OCI-LY7 (cell line): ENCODE data around the gene LRPAP1. TPM values are rescaled to one million over a fixed set of nuclear protein-coding genes. Genes with fewer than 3 reads are reported as not detected.

Source experiments
- BruUV-seq: library from RNA; stranded (reverse); fragments of 400-500 nt; replicated peaks from 2 replicates; lab custom pipeline; 2021; lab: Mats Ljungman, UMichigan
- CTCF ChIA-PET: fragments of 300-600 bp; sonication (Branson Sonifier 250); formaldehyde crosslinking; loops from one replicate; lab custom pipeline; 2022; ENCODE audit warnings: antibody characterized with exemption; ENCODE audit not compliant: unreplicated experiment; lab: Charles Lee
- POLR2A ChIA-PET: fragments of 300-600 bp; sonication (Branson Sonifier 250); formaldehyde crosslinking; loops from one replicate; lab custom pipeline; 2022; ENCODE audit warnings: antibody characterized with exemption; lab: Charles Lee
- DNase-seq: peaks from one replicate; pipeline ENCODE4 v3.0.0-alpha.2; 2015; ENCODE audit warnings: low spot score
- H2AFZ ChIP-seq: fragments of 200-600 bp; sonication (generic), shearing (Covaris generic); 2 replicates; pipeline ENCODE4 v1.6.1; 2014; ENCODE audit warnings: mild to moderate bottlenecking, antibody characterized with exemption, low read length, moderate library complexity
- H3K27ac ChIP-seq: fragments of 200-600 bp; sonication (generic); 2 replicates; pipeline ENCODE4 v1.5.1; 2014; ENCODE audit warnings: mixed run types, low read depth, mild to moderate bottlenecking, moderate library complexity, low read length, inconsistent platforms; ENCODE audit not compliant: poor library complexity, severe bottlenecking
- H3K36me3 ChIP-seq: fragments of 200-600 bp; sonication (generic); 2 replicates; pipeline ENCODE4 v1.6.1; 2014; ENCODE audit warnings: mild to moderate bottlenecking, antibody characterized with exemption, low read length, moderate library complexity, mixed read lengths; ENCODE audit not compliant: insufficient read depth
- H3K4me1 ChIP-seq: fragments of 200-600 bp; sonication (generic); 2 replicates; pipeline ENCODE4 v1.5.1; 2014; ENCODE audit warnings: mild to moderate bottlenecking, low read length; ENCODE audit not compliant: insufficient read depth, poor library complexity, severe bottlenecking
- H3K4me2 ChIP-seq: fragments of 200-600 bp; sonication (generic); 2 replicates; pipeline ENCODE4 v1.6.1; 2014; ENCODE audit warnings: mild to moderate bottlenecking, low read length
- H3K4me3 ChIP-seq: fragments of 200-600 bp; sonication (generic); 2 replicates; pipeline ENCODE4 v1.5.1; 2014; ENCODE audit warnings: mild to moderate bottlenecking, low read depth, low read length; ENCODE audit not compliant: poor library complexity, severe bottlenecking
- H3K79me2 ChIP-seq: fragments of 200-600 bp; sonication (generic); 2 replicates; pipeline ENCODE4 v1.6.1; 2016; ENCODE audit warnings: low read depth, mild to moderate bottlenecking, low read length, moderate library complexity, mixed read lengths; ENCODE audit not compliant: insufficient read depth
- H3K9me2 ChIP-seq: fragments of 200-600 bp; sonication (generic); 2 replicates; pipeline ENCODE4 v1.6.1; 2016; ENCODE audit warnings: mild to moderate bottlenecking, low read length, mixed read lengths; ENCODE audit not compliant: insufficient read depth
- H3K9me3 ChIP-seq: fragments of 200-600 bp; sonication (generic); 2 replicates; pipeline ENCODE4 v1.6.1; 2014; ENCODE audit warnings: mild to moderate bottlenecking, mixed run types, low read length, mixed read lengths
- H4K20me1 ChIP-seq: fragments of 200-600 bp; sonication (generic); 2 replicates; pipeline ENCODE4 v1.6.1; 2014; ENCODE audit warnings: mild to moderate bottlenecking, antibody characterized with exemption, low read length, moderate library complexity, mixed read lengths; ENCODE audit not compliant: insufficient read depth
- EZH2phosphoT487 ChIP-seq: fragments of 200-600 bp; sonication (generic); IDR thresholded peaks from 2 replicates; pipeline ENCODE4 v1.6.1; 2018; ENCODE audit warnings: low read depth, borderline replicate concordance, mild to moderate bottlenecking, mixed run types, antibody characterized with exemption, low read length, moderate library complexity, mixed read lengths
- intact Hi-C: fragments of 100-400 bp; cut with micrococcal nuclease; formaldehyde crosslinking; loops from one replicate; pipeline ENCODE4 v1.10.0; 2022; ENCODE audit not compliant: unreplicated experiment
- total RNA-seq, 2 experiments: library from RNA; depleted of rRNA in 1 of 2; stranded (reverse); fragments of >200 nt in 1 of 2; shearing (Covaris generic) in 1 of 2; gene quantifications; 2 replicates each; pipeline ENCODE4 v1.2.3, GENCODE V29; 2014 to 2022
- TF ChIP-seq, protein P1 (sequence below): fragments of 200-600 bp; sonication (generic); conservative IDR thresholded peaks from 2 replicates; pipeline ENCODE4 v1.5.1; 2014; ENCODE audit warnings: mild to moderate bottlenecking, antibody characterized with exemption, low read length, moderate library complexity, mixed read lengths

The LRPAP1 gene
- total RNA-seq, 2 experiments from 2014 or later: 46.2 to 54.7 TPM

DNA sequence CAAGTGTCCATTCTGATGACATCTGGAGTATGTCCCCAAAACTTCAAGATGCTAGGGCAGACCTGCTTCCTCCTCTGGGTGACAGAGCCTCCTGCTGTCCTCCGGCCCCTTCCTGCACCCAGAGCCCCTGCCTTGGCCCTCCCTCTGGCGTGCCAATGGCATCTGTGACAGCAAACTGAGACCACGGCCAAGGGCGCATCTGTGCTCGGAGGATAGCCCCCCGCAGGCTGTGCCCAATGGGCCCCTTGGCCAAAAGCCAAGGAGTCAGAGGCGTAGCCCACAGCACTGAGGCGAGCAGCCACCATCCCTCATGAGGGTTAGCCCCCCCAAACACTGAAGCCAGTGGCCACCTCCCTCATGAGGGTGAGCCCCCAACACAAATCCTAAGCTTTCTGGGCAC lies 7.9 kb downstream of the LRPAP1 start:
- Histone ChIP-seq H3K4me3 (no peak overlapping the region), H3K36me3 (peaks cover 57% of the 10 kb centered on the region; the same call in 1 of the 2 replicates), H2AFZ (no peak overlapping the region), H3K4me1 (peaks cover 5% of the 10 kb centered on the region), H3K9me3 (no peaks in the 10 kb centered on the region), H3K79me2 (no peaks in the 10 kb centered on the region), H3K27ac (no peak overlapping the region), H3K9me2 (no peaks in the 10 kb centered on the region), H3K4me2 (no peak overlapping the region), H4K20me1 (no peaks in the 10 kb centered on the region)
- DNase-seq: no peak
- intact Hi-C loops: no loop called here
- no TSS peak for BruUV-seq
- no peak for TF ChIP-seq EZH2phosphoT487
- TF ChIP-seq, protein P1, sequence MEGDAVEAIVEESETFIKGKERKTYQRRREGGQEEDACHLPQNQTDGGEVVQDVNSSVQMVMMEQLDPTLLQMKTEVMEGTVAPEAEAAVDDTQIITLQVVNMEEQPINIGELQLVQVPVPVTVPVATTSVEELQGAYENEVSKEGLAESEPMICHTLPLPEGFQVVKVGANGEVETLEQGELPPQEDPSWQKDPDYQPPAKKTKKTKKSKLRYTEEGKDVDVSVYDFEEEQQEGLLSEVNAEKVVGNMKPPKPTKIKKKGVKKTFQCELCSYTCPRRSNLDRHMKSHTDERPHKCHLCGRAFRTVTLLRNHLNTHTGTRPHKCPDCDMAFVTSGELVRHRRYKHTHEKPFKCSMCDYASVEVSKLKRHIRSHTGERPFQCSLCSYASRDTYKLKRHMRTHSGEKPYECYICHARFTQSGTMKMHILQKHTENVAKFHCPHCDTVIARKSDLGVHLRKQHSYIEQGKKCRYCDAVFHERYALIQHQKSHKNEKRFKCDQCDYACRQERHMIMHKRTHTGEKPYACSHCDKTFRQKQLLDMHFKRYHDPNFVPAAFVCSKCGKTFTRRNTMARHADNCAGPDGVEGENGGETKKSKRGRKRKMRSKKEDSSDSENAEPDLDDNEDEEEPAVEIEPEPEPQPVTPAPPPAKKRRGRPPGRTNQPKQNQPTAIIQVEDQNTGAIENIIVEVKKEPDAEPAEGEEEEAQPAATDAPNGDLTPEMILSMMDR: no peak
- ChIA-PET POLR2A (no interaction called here), CTCF (no interaction called here)

DNA sequence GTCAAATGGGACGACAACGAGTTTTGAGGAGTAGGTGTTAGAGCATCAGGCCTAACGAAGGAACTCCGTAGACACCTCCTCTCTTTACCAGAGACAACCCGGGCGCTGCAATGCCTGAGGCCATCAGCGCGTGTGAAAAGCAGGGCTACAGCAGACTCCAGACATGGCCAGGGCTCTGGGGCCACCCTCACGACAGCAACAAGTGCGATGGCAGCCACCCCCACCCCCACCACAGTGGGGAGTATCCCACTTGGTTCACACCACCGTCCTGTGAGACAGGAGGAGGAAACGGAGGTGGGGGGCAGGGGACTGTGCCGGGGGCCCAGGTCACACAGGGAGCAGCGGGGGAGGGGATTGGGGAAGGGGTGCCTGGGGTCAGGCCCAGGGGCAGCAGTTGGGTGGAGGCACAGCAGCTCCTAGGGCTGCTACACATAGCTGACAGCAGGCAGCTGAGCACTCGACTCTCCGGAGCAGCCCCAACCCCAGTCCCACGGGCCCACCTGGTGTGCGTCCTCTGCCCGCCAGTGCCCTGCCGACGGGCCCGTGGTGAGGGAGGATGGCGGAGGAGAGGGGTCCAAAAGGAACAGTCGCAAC lies 8.5 kb downstream of the LRPAP1 start:
- H3K9me2 ChIP-seq: no peaks in the 10 kb centered on the region
- no peak overlapping the region for H2AFZ ChIP-seq
- no peak overlapping the region for H3K4me2 ChIP-seq
- TF ChIP-seq EZH2phosphoT487: no peak
- TF ChIP-seq, protein P1: no peak
- no peak for DNase-seq
- no peak overlapping the region for H3K4me3 ChIP-seq
- ChIA-PET CTCF (no interaction called here), POLR2A (no interaction called here)
- no peaks in the 10 kb centered on the region for H3K79me2 ChIP-seq
- no peaks in the 10 kb centered on the region for H4K20me1 ChIP-seq
- peaks cover 3% of the 10 kb centered on the region for H3K4me1 ChIP-seq
- peaks cover 54% of the 10 kb centered on the region; the same call in 1 of the 2 replicates for H3K36me3 ChIP-seq
- H3K27ac ChIP-seq: no peak overlapping the region
- no TSS peak for BruUV-seq
- intact Hi-C loops: no loop called here
- no peaks in the 10 kb centered on the region for H3K9me3 ChIP-seq

DNA sequence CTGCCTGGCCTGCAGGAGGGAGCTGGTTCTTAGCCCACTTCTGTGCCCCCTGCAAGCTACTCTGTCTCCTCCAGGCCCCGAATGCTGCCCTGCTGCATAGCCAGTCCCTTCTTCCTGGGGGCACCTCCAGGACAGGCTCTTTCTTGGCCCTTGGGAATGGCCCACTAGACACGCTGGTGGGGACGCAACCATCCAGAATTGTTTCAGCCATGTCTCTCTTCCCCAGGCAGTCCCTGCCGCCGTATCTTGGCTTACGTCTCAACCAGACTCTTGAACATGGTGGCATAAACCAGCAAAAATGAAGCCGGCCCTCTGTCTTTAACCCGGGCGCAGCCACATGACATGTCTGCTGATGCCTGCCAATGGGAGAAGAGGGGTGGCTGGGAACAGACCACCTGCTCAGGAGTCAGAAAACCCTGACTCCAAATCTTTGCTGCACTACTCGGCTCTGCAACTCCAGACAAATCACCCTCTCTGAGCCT lies 9.0 kb downstream of the LRPAP1 start:
- Histone ChIP-seq H3K4me2 (no peak overlapping the region), H3K36me3 (peaks cover 50% of the 10 kb centered on the region; the same call in 1 of the 2 replicates), H3K4me3 (no peak overlapping the region), H3K79me2 (no peaks in the 10 kb centered on the region), H4K20me1 (no peaks in the 10 kb centered on the region), H2AFZ (no peak overlapping the region), H3K9me2 (no peaks in the 10 kb centered on the region), H3K27ac (no peak overlapping the region), H3K4me1 (peaks cover 3% of the 10 kb centered on the region), H3K9me3 (no peaks in the 10 kb centered on the region)
- no peak for DNase-seq
- intact Hi-C loops: no loop called here
- CTCF ChIA-PET: no interaction called here
- no TSS peak for BruUV-seq
- POLR2A ChIA-PET: no interaction called here
- TF ChIP-seq EZH2phosphoT487: no peak
- TF ChIP-seq, protein P1: no peak
